Pancreas (tissue), 10 donors: ENCODE results near the gene CD79B. TPM values are rescaled to one million over a fixed set of nuclear protein-coding genes. Genes with fewer than 3 reads are reported as not detected.

Experiments used
- ATAC-seq, 4 donors: fragments of 200-7000 bp; cut with Tn5 transposase; one replicate each; pipeline versions ENCODE4 v1.8.0 to v1.9.1; 2020; ENCODE audit warnings: mild to moderate bottlenecking in 4 of 4, moderate library complexity in 4 of 4
- DNase-seq, 6 donors: peaks; one replicate each; pipeline ENCODE4 v3.0.0-alpha.2; 2020
- FAIRE-seq: peaks from 2 replicates; lab custom pipeline; 2012; peaks lifted over from hg19 to GRCh38; lab: Jason Lieb, UNC
- H3K27ac ChIP-seq, 4 donors: fragments of 200-600 bp; sonication (generic); 1 replicate in 3 of 4; 2 replicates in 1 of 4; pipeline versions ENCODE4 v1.5.0 to v1.8.0; 2020
- H3K27me3 ChIP-seq, 4 donors: fragments of 200-600 bp; one replicate each; pipeline ENCODE4 v1.8.0; 2021
- H3K36me3 ChIP-seq, 3 donors: fragments of 200-600 bp; sonication (generic) in 1 of 3; one replicate each; pipeline versions ENCODE4 v1.5.0 to v1.8.0; 2020 to 2021
- H3K4me1 ChIP-seq, 3 donors: fragments of 200-600 bp; one replicate each; pipeline ENCODE4 v1.8.0; 2021
- H3K4me3 ChIP-seq, 4 donors: fragments of 200-600 bp; sonication (generic) in 2 of 4; one replicate each; pipeline versions ENCODE4 v1.5.0 to v1.8.0; 2020 to 2021
- H3K9me3 ChIP-seq, 4 donors: fragments of 200-600 bp; one replicate each; pipeline ENCODE4 v1.8.0; 2021
- CTCF ChIP-seq, 4 donors: fragments of 200-600 bp; sonication (generic) in 3 of 4; IDR thresholded peaks; one replicate each; pipeline versions ENCODE4 v1.5.0 to v1.8.0; 2021; ENCODE audit warnings: antibody characterized with exemption in 4 of 4
- WGBS, 2 donors: extraction: QIAGEN DNeasy Blood & Tissue Kit; methylation state at CpG; one replicate each; pipeline ENCODE4 v1.1.7; 2013; 5-methylcytosine and 5-hydroxymethylcytosine counted together
- intact Hi-C, 3 donors: fragments of 100-400 bp; cut with DNase I; formaldehyde crosslinking; loops; one replicate each; pipeline versions ENCODE4 v1.11.1 to v1.14.2; 2022
- polyA plus RNA-seq, 2 donors: library from polyadenylated mRNA; stranded (reverse); fragments of 200-250 nt; gene quantifications; one replicate each; pipeline ENCODE4 v1.2.3, GENCODE V29; 2013
- total RNA-seq, 6 donors: library from RNA; stranded (reverse); fragmentation: NEBNext Ultra II Directional in 4 of 6; extraction: Animal tissue kit (Norgen Biotek cat#: 25700) in 4 of 6; gene quantifications; one replicate each; pipeline versions ENCODE4 v1.2.1 to v1.2.4, GENCODE V29; 2021 to 2023
- donor health status: healthy with polysubstance abuse.
- donor health status: DM: no; HTN: no; CAD: no; lungs with moderate emphysema.
- donor health status: DM: no; HTN: no; CAD: no.
- donor health status: control.
- donor health status: control.
- donor health status: Bipolar disorder and iron deficiency.
- donor health status: DM: yes; HTN: yes; CAD: no.
- donor health status: DM: no; HTN: no; CAD: no.
- donor health status: DM: no; HTN: no; CAD: no.
- donor health status: DM: yes; HTN: yes; CAD: no.

Gene CD79B
- total and polyA plus RNA-seq, 8 donors, result 0.20 to 1.2 (median 0.80) TPM

GRCh38 chr17:63945784-63946439, 13.8 kb upstream of the CD79B start:
- intact Hi-C loops, result no loop called here
- H3K9me3 ChIP-seq, result no peaks in the 10 kb centered on the region
- H3K27me3 ChIP-seq, result no peaks in the 10 kb centered on the region
- no peaks in the 10 kb centered on the region for H3K36me3 ChIP-seq
- no peaks in the 10 kb centered on the region for H3K4me1 ChIP-seq
- 46 to 61% methylated on average over 6 of the region's 6 CpGs for WGBS, 2 donors
- DNase-seq (peak in 1 of 6 donors; percentile 42), FAIRE-seq (no peak), ATAC-seq (no peak)
- TF ChIP-seq CTCF (IDR thresholded peaks at IDR 0.05), result no peak
- H3K27ac ChIP-seq, result no peak overlapping the region
- H3K4me3 ChIP-seq, result no peak overlapping the region

GRCh38 chr17:63944736-63945499, 12.8 kb upstream of the CD79B start:
- WGBS, 2 donors, result 63 to 71% methylated on average over 24 of the region's 24 CpGs
- Histone ChIP-seq H3K27me3 (no peaks in the 10 kb centered on the region), H3K9me3 (no peaks in the 10 kb centered on the region), H3K4me3 (no peak overlapping the region), H3K36me3 (no peaks in the 10 kb centered on the region), H3K4me1 (no peaks in the 10 kb centered on the region), H3K27ac (no peak overlapping the region)
- no peak for ATAC-seq
- intact Hi-C loops, result no loop called here
- no peak for TF ChIP-seq CTCF (IDR thresholded peaks at IDR 0.05)
- FAIRE-seq, result no peak
- peak in 1 of 6 donors; percentile 62 for DNase-seq

GRCh38 chr17:63943745-63944144, 11.6 kb upstream of the CD79B start:
- DNase-seq, result no peak

GRCh38 chr17:63942309-63942985, 10.3 kb upstream of the CD79B start:
- peak in 1 of 6 donors; percentile 35 for DNase-seq
- Histone ChIP-seq H3K27me3 (no peaks in the 10 kb centered on the region), H3K27ac (no peak overlapping the region), H3K9me3 (no peaks in the 10 kb centered on the region), H3K36me3 (no peaks in the 10 kb centered on the region), H3K4me3 (no peak overlapping the region), H3K4me1 (no peaks in the 10 kb centered on the region)
- ATAC-seq, result no peak
- WGBS, 2 donors, result 77 to 87% methylated on average over 21 of the region's 21 CpGs
- TF ChIP-seq CTCF (IDR thresholded peaks at IDR 0.05), result no peak
- intact Hi-C loops, result no loop called here
- no peak for FAIRE-seq

More at GRCh38 chr17:63943745-63944144, 11.6 kb upstream of the CD79B start:
- ATAC-seq (no peak), FAIRE-seq (no peak)
- Histone ChIP-seq H3K4me1 (no peaks in the 10 kb centered on the region), H3K27ac (no peak overlapping the region), H3K9me3 (no peaks in the 10 kb centered on the region), H3K36me3 (no peaks in the 10 kb centered on the region), H3K4me3 (no peak overlapping the region), H3K27me3 (no peaks in the 10 kb centered on the region)
- intact Hi-C loops, result no loop called here
- no peak for TF ChIP-seq CTCF (IDR thresholded peaks at IDR 0.05)
- WGBS, 2 donors, result 72 to 79% methylated on average over 9 of the region's 9 CpGs
